IMR-90 (cell line): ENCODE measurements around the gene PIWIL4. TPM values are rescaled to one million over a fixed set of nuclear protein-coding genes. Genes with fewer than 3 reads are reported as not detected.

Experiments used
- ATAC-seq: fragments of 200-7000 bp; cut with Tn5 transposase; 2 replicates; pipeline ENCODE4 v1.9.1; 2020; ENCODE audit warnings: low read depth, mild to moderate bottlenecking, moderate library complexity
- BruUV-seq: library from RNA; stranded (reverse); fragments of 400-500 nt; replicated peaks from 2 replicates; lab custom pipeline; 2021; lab: Mats Ljungman, UMichigan
- CTCF ChIA-PET: fragments of 300-600 bp; formaldehyde crosslinking; extraction: SDS; loops from one replicate; lab custom pipeline; 2021; ENCODE audit warnings: antibody characterized with exemption; lab: Yijun Ruan, JAX
- POLR2A ChIA-PET: fragments of 300-600 bp; sonication (Branson Sonifier 250); formaldehyde crosslinking; loops from one replicate; lab custom pipeline; 2022; ENCODE audit warnings: antibody characterized with exemption; ENCODE audit not compliant: unreplicated experiment; lab: Charles Lee
- DNase-seq: peaks from one replicate; pipeline ENCODE4 v3.0.0; 2013
- H2AFZ ChIP-seq: replicated peaks from 2 replicates; pipeline ENCODE3; 2013; ENCODE audit warnings: low read length, mild to moderate bottlenecking; ENCODE audit not compliant: poor library complexity
- H2AK5ac ChIP-seq: 2 replicates; pipeline ENCODE4 v1.6.1; 2013; ENCODE audit warnings: low read depth, low read length, inconsistent platforms
- H2AK9ac ChIP-seq: replicated peaks from 2 replicates; pipeline ENCODE3; 2013; ENCODE audit warnings: mild to moderate bottlenecking, low read depth, low read length, moderate library complexity; ENCODE audit not compliant: poor library complexity
- H2BK120ac ChIP-seq: 2 replicates; pipeline ENCODE4 v1.6.1; 2013; ENCODE audit warnings: low read depth, low read length, inconsistent platforms
- H2BK15ac ChIP-seq: 3 replicates; pipeline ENCODE4 v1.6.1; 2013; ENCODE audit warnings: low read depth, low read length, inconsistent platforms
- H2BK20ac ChIP-seq: 2 replicates; pipeline ENCODE4 v1.6.1; 2013; ENCODE audit warnings: low read depth, mild to moderate bottlenecking, inconsistent platforms, low read length, moderate library complexity
- H2BK5ac ChIP-seq: 2 replicates; pipeline ENCODE4 v1.6.1; 2013; ENCODE audit warnings: mild to moderate bottlenecking, low read depth, low read length, inconsistent platforms; ENCODE audit not compliant: poor library complexity, severe bottlenecking
- H3K14ac ChIP-seq: replicated peaks from 2 replicates; pipeline ENCODE4 v1.6.1; 2013; ENCODE audit warnings: low read depth, low read length, inconsistent platforms
- H3K18ac ChIP-seq: 2 replicates; pipeline ENCODE4 v1.6.1; 2013; ENCODE audit warnings: low read depth, low read length, control low read depth
- H3K23ac ChIP-seq: 2 replicates; pipeline ENCODE4 v1.6.1; 2013; ENCODE audit warnings: low read depth, low read length, inconsistent platforms
- H3K27ac ChIP-seq: 2 replicates; pipeline ENCODE4 v1.5.1; 2013; ENCODE audit warnings: mild to moderate bottlenecking, control low read depth, low read length; ENCODE audit not compliant: insufficient read depth
- H3K27me3 ChIP-seq: 2 replicates; pipeline ENCODE4 v1.6.1; 2013; ENCODE audit warnings: low read length; ENCODE audit not compliant: control insufficient read depth, insufficient read depth
- H3K36me3 ChIP-seq: 2 replicates; pipeline ENCODE4 v1.6.1; 2013; ENCODE audit warnings: low read length, mixed read lengths; ENCODE audit not compliant: control insufficient read depth, insufficient read depth
- H3K4ac ChIP-seq: 2 replicates; pipeline ENCODE4 v1.6.1; 2013; ENCODE audit warnings: low read depth, low read length, inconsistent platforms
- H3K4me1 ChIP-seq: 2 replicates; pipeline ENCODE4 v1.6.1; 2013; ENCODE audit warnings: low read length, mixed read lengths; ENCODE audit not compliant: control insufficient read depth, insufficient read depth
- H3K4me2 ChIP-seq: 2 replicates; pipeline ENCODE4 v1.6.1; 2013; ENCODE audit warnings: low read depth, mild to moderate bottlenecking, control low read depth, low read length, moderate library complexity
- H3K4me3 ChIP-seq: 2 replicates; pipeline ENCODE4 v1.5.1; 2013; ENCODE audit warnings: low read depth, mild to moderate bottlenecking, control low read depth, low read length, moderate library complexity; ENCODE audit not compliant: insufficient read depth
- H3K56ac ChIP-seq: 2 replicates; pipeline ENCODE4 v1.6.1; 2013; ENCODE audit warnings: low read length, inconsistent platforms; ENCODE audit not compliant: insufficient read depth; ENCODE audit errors: extremely low read depth
- H3K79me1 ChIP-seq, 2 experiments: 2 replicates each; pipeline ENCODE4 v1.6.1; 2013; ENCODE audit warnings: low read length in 2 of 2, inconsistent platforms in 1 of 2, low read depth in 1 of 2
- H3K9ac ChIP-seq: 2 replicates; pipeline ENCODE4 v1.6.1; 2013; ENCODE audit warnings: low read depth, low read length, control low read depth
- H3K9me1 ChIP-seq: 2 replicates; pipeline ENCODE4 v1.6.1; 2013; ENCODE audit warnings: low read length, inconsistent platforms; ENCODE audit not compliant: insufficient read depth
- H3K9me3 ChIP-seq: 2 replicates; pipeline ENCODE4 v1.6.1; 2013; ENCODE audit warnings: low read length; ENCODE audit not compliant: control insufficient read depth, insufficient read depth
- H4K20me1 ChIP-seq: 2 replicates; pipeline ENCODE4 v1.6.1; 2013; ENCODE audit warnings: low read length, inconsistent platforms; ENCODE audit not compliant: insufficient read depth
- H4K5ac ChIP-seq: 2 replicates; pipeline ENCODE4 v1.6.1; 2013; ENCODE audit warnings: mild to moderate bottlenecking, low read depth, low read length, control low read depth
- H4K8ac ChIP-seq, 2 experiments: 2 replicates each; pipeline ENCODE4 v1.6.1; 2013; ENCODE audit warnings: low read depth in 2 of 2, low read length in 2 of 2, control low read depth in 1 of 2, inconsistent platforms in 1 of 2
- H4K91ac ChIP-seq: 2 replicates; pipeline ENCODE4 v1.6.1; 2013; ENCODE audit warnings: low read depth, low read length, inconsistent platforms; ENCODE audit not compliant: insufficient read depth
- BHLHE40 ChIP-seq: fragments of 150-350 bp; IDR thresholded peaks from 2 replicates; pipeline ENCODE4 v1.6.1; 2016; ENCODE audit warnings: mild to moderate bottlenecking, low read depth, low read length
- CEBPB ChIP-seq: IDR thresholded peaks from 2 replicates; pipeline ENCODE4 v1.6.1; 2012; ENCODE audit warnings: low read depth, low read length, improper control_type of control experiment
- CHD1 ChIP-seq: IDR thresholded peaks from 2 replicates; pipeline ENCODE4 v1.6.1; 2012; ENCODE audit warnings: low read depth, low read length, improper control_type of control experiment
- CTCF ChIP-seq: conservative IDR thresholded peaks from 2 replicates; pipeline ENCODE4 v1.5.1; 2012; ENCODE audit warnings: mild to moderate bottlenecking, low read depth, low read length, improper control_type of control experiment
- ELK1 ChIP-seq: fragments of 150-350 bp; IDR thresholded peaks from 2 replicates; pipeline ENCODE4 v1.6.1; 2016; ENCODE audit warnings: low read depth, mild to moderate bottlenecking, low read length, moderate library complexity, borderline replicate concordance
- MAFK ChIP-seq: IDR thresholded peaks from 2 replicates; pipeline ENCODE4 v1.6.1; 2012; ENCODE audit warnings: low read depth, low read length, improper control_type of control experiment
- MAZ ChIP-seq: IDR thresholded peaks from 2 replicates; pipeline ENCODE4 v1.6.1; 2012; ENCODE audit warnings: low read depth, mild to moderate bottlenecking, low read length, improper control_type of control experiment, moderate library complexity, borderline replicate concordance
- MXI1 ChIP-seq: IDR thresholded peaks from 2 replicates; pipeline ENCODE4 v1.6.1; 2012; ENCODE audit warnings: low read depth, mild to moderate bottlenecking, low read length, moderate library complexity, borderline replicate concordance
- POLR2A ChIP-seq: IDR thresholded peaks from 2 replicates; pipeline ENCODE4 v1.6.1; 2012; ENCODE audit warnings: mild to moderate bottlenecking, low read depth, low read length
- RAD21 ChIP-seq: IDR thresholded peaks from 2 replicates; pipeline ENCODE4 v1.6.1; 2012; ENCODE audit warnings: low read length, improper control_type of control experiment
- RCOR1 ChIP-seq: IDR thresholded peaks from 2 replicates; pipeline ENCODE4 v1.6.1; 2012; ENCODE audit warnings: mild to moderate bottlenecking, low read length, improper control_type of control experiment; ENCODE audit not compliant: insufficient replicate concordance
- WGBS, 2 experiments: methylation state at CpG; one replicate each; pipeline versions ENCODE4 v1.1.5 to v1.1.7; 2013; ENCODE audit warnings: missing lambda C conversion rate in 2 of 2; ENCODE audit not compliant: insufficient read length in 1 of 2; ENCODE audit errors: extremely low coverage in 2 of 2; 5-methylcytosine and 5-hydroxymethylcytosine counted together
- dilution Hi-C: fragments of 300-500 bp; cut with HindIII; formaldehyde crosslinking; loops from one replicate; pipeline ENCODE4 v1.14.3; 2018; ENCODE audit warnings: low sequenced_read_pairs; ENCODE audit not compliant: unreplicated experiment
- in situ Hi-C: fragments of 300-500 bp; cut with MboI; formaldehyde crosslinking; loops from 3 replicates; pipeline ENCODE4 v1.14.3; 2019; ENCODE audit warnings: low sequenced_read_pairs, inconsistent platforms, mixed read lengths
- intact Hi-C: fragments of 100-400 bp; cut with micrococcal nuclease; formaldehyde crosslinking; loops from 2 replicates; pipeline ENCODE4 v1.10.0; 2022
- polyA plus RNA-seq, 3 experiments: library from polyadenylated mRNA; depleted of rRNA; stranded (reverse); fragments of >200 nt; gene quantifications; 2 replicates each; pipeline ENCODE4 v1.2.3, GENCODE V29; 2012; ENCODE audit warnings: low replicate concordance in 1 of 3
- total RNA-seq: library from RNA; depleted of rRNA; stranded (reverse); fragments of >200 nt; gene quantifications from 2 replicates; pipeline ENCODE4 v1.2.3, GENCODE V29; 2012

Gene PIWIL4
- total and polyA plus RNA-seq, 2 of the 4 experiments (the other 2 are of a cell fraction): 0.72 to 1.3 TPM

- dilution Hi-C loops: no loop called here
- CTCF ChIA-PET: no interaction called here
- intact Hi-C loops: no loop called here
Observed at GRCh38 chr11:94585399-94585798, 18.2 kb downstream of the PIWIL4 start.

More at GRCh38 chr11:94585399-94585798, 18.2 kb downstream of the PIWIL4 start:
- Histone ChIP-seq H4K8ac (no peak overlapping the region), H3K18ac (no peak overlapping the region), H3K27me3 (peaks cover 5% of the 10 kb centered on the region; the same call in 1 of the 2 replicates), H3K9me3 (no peaks in the 10 kb centered on the region), H3K36me3 (no peaks in the 10 kb centered on the region), H3K4ac (no peak overlapping the region), H3K23ac (no peak overlapping the region), H2AK5ac (no peak overlapping the region), H4K91ac (no peak overlapping the region), H3K4me1 (peaks cover 2% of the 10 kb centered on the region), H2BK120ac (no peak overlapping the region), H2AK9ac (no peak overlapping the region), H3K9me1 (no peaks in the 10 kb centered on the region), H2BK20ac (no peak overlapping the region), H3K4me3 (no peak overlapping the region), H4K20me1 (no peaks in the 10 kb centered on the region), H3K27ac (no peak overlapping the region), H3K79me1 (no peaks in the 10 kb centered on the region), H2AFZ (no peak overlapping the region), H3K4me2 (no peak overlapping the region), H4K5ac (no peak overlapping the region), H2BK5ac (no peak overlapping the region), H3K14ac (no peak overlapping the region), H2BK15ac (no peak overlapping the region), H3K9ac (no peak overlapping the region), H3K56ac (no peak overlapping the region)
- ATAC-seq: no peak
- in situ Hi-C loops: no loop called here
- no TSS peak for BruUV-seq
- DNase-seq: no peak
- POLR2A ChIA-PET: no interaction called here
- WGBS, 2 experiments: no CpG with 5 or more reads among the region's 3 CpGs
- TF ChIP-seq CEBPB (no peak), RCOR1 (no peak), MAZ (no peak), CHD1 (no peak), CTCF (no peak), POLR2A (no peak), MAFK (no peak), MXI1 (no peak), BHLHE40 (no peak), ELK1 (no peak), RAD21 (no peak)
